Head of caudate nucleus (tissue), 42 donors: ENCODE data around the gene COPS3.

Source experiments
- DNase-seq, 42 donors: peaks; one replicate each; pipeline versions ENCODE4 v3.0.0 to v3.0.0-alpha.2; 2020 to 2021; ENCODE audit warnings: mixed read lengths in 7 of 42
- intact Hi-C: fragments of 100-400 bp; cut with DNase I; formaldehyde crosslinking; loops from one replicate; pipeline ENCODE4 v1.15.0; 2022

The COPS3 gene

GRCh38 chr17:17204041-17204591, 76.9 kb downstream of the COPS3 start:
- peak in 41 of 42 donors; percentile 43 to 86 (median 71) for DNase-seq

GRCh38 chr17:17203173-17203730, 77.8 kb downstream of the COPS3 start:
- intact Hi-C loops: no loop called here
- no peak for DNase-seq

More at GRCh38 chr17:17204041-17204591, 76.9 kb downstream of the COPS3 start:
- intact Hi-C loops: no loop called here

GRCh38 chr17:17201907-17202306, 79.1 kb downstream of the COPS3 start:
- intact Hi-C loops: no loop called here
- no peak for DNase-seq

- DNase-seq: no peak
- intact Hi-C loops: no loop called here
Observed at GRCh38 chr17:17201271-17201670, 79.8 kb downstream of the COPS3 start.

- intact Hi-C loops: no loop called here
- no peak for DNase-seq
Observed at GRCh38 chr17:17200831-17201230, 80.2 kb downstream of the COPS3 start.

GRCh38 chr17:17200311-17200710, 80.7 kb downstream of the COPS3 start:
- intact Hi-C loops: no loop called here
- no peak for DNase-seq

- intact Hi-C loops: no loop called here
Observed at GRCh38 chr17:17198281-17198680, 82.8 kb downstream of the COPS3 start.

GRCh38 chr17:17196776-17197175, 84.3 kb downstream of the COPS3 start:
- no peak for DNase-seq
- intact Hi-C loops: no loop called here

More at GRCh38 chr17:17198281-17198680, 82.8 kb downstream of the COPS3 start:
- no peak for DNase-seq
